GM18505 (cell line): ENCODE results near the gene SERF2.

Experiments used
- ATAC-seq: cut with Tn5 transposase; IDR thresholded peaks from one replicate; pipeline ENCODE4 v1.9.1; 2021; ENCODE audit not compliant: unreplicated experiment
- POLR2A ChIP-seq: IDR thresholded peaks from 4 replicates; pipeline ENCODE4 v1.6.1; 2011; ENCODE audit warnings: borderline replicate concordance; ENCODE audit not compliant: insufficient read depth, insufficient read length; ENCODE audit errors: extremely low read depth

The SERF2 gene

DNA sequence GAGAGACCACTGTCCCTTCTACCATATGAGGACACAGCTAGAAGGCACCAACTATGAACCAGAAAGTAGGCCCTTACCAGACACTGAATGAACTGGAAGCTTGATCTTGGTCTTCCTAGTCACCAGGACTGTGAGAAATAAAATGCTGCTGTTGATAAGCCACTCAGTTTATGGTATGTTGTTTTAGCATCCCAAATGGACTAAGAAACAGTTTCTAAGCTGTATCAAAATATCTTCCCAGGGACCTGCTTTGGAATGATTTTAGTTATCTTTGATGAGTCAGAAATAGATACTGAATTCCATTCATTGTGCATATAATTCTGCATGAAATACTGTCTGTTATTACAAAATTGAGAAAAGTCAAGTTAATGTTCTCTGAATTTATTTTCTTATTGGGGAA lies 53.3 kb downstream of the SERF2 start:
- TF ChIP-seq POLR2A, result no peak

More for the DNA sequence above, 53.3 kb downstream of the SERF2 start:
- ATAC-seq, result no peak
